Fibroblast of lung (primary cell): ENCODE results near the gene PRKAR1B.

Source experiments
- EZH2 ChIP-seq: IDR thresholded peaks from 2 replicates; pipeline ENCODE4 v1.5.1; 2012; ENCODE audit warnings: low read length, control low read depth, mild to moderate bottlenecking; ENCODE audit errors: missing control alignments
- TF ChIP-seq, protein P1 (sequence below), 2 donors: IDR thresholded peaks in 1 of 2; conservative IDR thresholded peaks in 1 of 2; 1 replicate in 1 of 2; 2 replicates in 1 of 2; pipeline ENCODE4 v1.5.1; 2011 to 2012; ENCODE audit warnings: low read length in 2 of 2, control low read depth in 1 of 2, inconsistent platforms in 1 of 2, low read depth in 1 of 2, mild to moderate bottlenecking in 1 of 2

DNA sequence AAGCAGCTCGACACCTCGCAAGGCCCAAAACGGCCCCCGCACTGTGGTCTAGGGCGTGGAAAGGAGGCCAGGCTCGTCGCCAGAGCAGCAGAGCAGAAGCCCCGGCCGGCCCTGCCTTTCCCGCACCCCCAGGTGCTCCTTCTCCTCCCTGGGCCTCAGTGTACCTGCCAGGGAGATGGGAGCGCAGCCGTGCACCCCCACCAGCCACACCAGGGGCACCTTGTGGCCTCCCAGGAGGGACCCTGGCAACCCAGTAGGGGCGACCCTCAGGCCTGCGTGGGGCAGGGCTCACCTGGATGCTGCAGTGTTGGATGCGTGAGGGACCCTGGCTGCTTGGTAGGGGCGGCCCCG, 217.0 kb downstream of the PRKAR1B start:
- TF ChIP-seq, protein P1, sequence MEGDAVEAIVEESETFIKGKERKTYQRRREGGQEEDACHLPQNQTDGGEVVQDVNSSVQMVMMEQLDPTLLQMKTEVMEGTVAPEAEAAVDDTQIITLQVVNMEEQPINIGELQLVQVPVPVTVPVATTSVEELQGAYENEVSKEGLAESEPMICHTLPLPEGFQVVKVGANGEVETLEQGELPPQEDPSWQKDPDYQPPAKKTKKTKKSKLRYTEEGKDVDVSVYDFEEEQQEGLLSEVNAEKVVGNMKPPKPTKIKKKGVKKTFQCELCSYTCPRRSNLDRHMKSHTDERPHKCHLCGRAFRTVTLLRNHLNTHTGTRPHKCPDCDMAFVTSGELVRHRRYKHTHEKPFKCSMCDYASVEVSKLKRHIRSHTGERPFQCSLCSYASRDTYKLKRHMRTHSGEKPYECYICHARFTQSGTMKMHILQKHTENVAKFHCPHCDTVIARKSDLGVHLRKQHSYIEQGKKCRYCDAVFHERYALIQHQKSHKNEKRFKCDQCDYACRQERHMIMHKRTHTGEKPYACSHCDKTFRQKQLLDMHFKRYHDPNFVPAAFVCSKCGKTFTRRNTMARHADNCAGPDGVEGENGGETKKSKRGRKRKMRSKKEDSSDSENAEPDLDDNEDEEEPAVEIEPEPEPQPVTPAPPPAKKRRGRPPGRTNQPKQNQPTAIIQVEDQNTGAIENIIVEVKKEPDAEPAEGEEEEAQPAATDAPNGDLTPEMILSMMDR (conservative IDR thresholded peaks at IDR 0.05 in 1 of 2, IDR thresholded peaks at IDR 0.05 in 1 of 2; ENCODE audit: low read depth in 1 of 2, low read length in 2 of 2): no peak
- no peak for TF ChIP-seq EZH2
